Prostate gland (tissue), 2 donors: ENCODE data around the gene AANAT. TPM values are rescaled to one million over a fixed set of nuclear protein-coding genes. Genes with fewer than 3 reads are reported as not detected.

Experiments used
- DNase-seq: peaks from one replicate; pipeline ENCODE4 v3.0.0-alpha.2; 2019; ENCODE audit warnings: low spot score
- H3K27ac ChIP-seq, 2 donors: fragments of 200-600 bp; sonication (generic); 2 replicates each; pipeline ENCODE4 v1.5.1; 2017 to 2019
- H3K27me3 ChIP-seq: fragments of 200-600 bp; sonication (generic); replicated peaks from 2 replicates; pipeline ENCODE4 v1.5.1; 2019; ENCODE audit not compliant: insufficient read depth
- H3K36me3 ChIP-seq, 2 donors: fragments of 200-600 bp; sonication (generic); 1 replicate in 1 of 2; 2 replicates in 1 of 2; pipeline versions ENCODE4 v1.5.1 to v1.8.1; 2017 to 2019
- H3K4me1 ChIP-seq: fragments of 200-600 bp; sonication (generic); replicated peaks from 2 replicates; pipeline ENCODE4 v1.5.1; 2019
- H3K4me3 ChIP-seq, 2 donors: fragments of 200-600 bp; sonication (generic); 2 replicates each; pipeline ENCODE4 v1.5.1; 2017 to 2019
- H3K9me3 ChIP-seq: fragments of 200-600 bp; sonication (generic); 2 replicates; pipeline ENCODE4 v1.5.1; 2017
- CTCF ChIP-seq, 4 experiments: fragments of 200-600 bp in 2 of 4; fragments of 450-650 bp in 2 of 4; sonication (generic) in 2 of 4; IDR thresholded peaks; 1 replicate in 3 of 4; 2 replicates in 1 of 4; pipeline ENCODE4 v1.5.1; 2016 to 2019; ENCODE audit warnings: antibody characterized with exemption in 4 of 4, mild to moderate bottlenecking in 2 of 4, moderate library complexity in 2 of 4
- POLR2A ChIP-seq: fragments of 450-650 bp; IDR thresholded peaks from one replicate; pipeline ENCODE4 v1.6.1; 2016; ENCODE audit warnings: antibody characterized with exemption, mild to moderate bottlenecking
- POLR2AphosphoS5 ChIP-seq: sonication (generic); formaldehyde crosslinking; IDR thresholded peaks from one replicate; pipeline ENCODE4 v1.6.1; 2017; ENCODE audit warnings: antibody characterized with exemption
- WGBS: methylation state at CpG from one replicate; pipeline ENCODE4 v1.1.5; 2018; 5-methylcytosine and 5-hydroxymethylcytosine counted together
- intact Hi-C: fragments of 100-400 bp; cut with DNase I; formaldehyde crosslinking; loops from one replicate; pipeline ENCODE4 v1.14.2; 2022
- total RNA-seq, 2 donors: library from RNA; depleted of rRNA; stranded (reverse); fragments of >200 nt; gene quantifications; one replicate each; pipeline ENCODE4 v1.1.0, GENCODE V29; 2016

Gene AANAT
- total RNA-seq, 2 donors from 2014 or later, result not detected

- DNase-seq, result no peak
Measured at GRCh38 chr17:76517638-76518038, 50.2 kb downstream of the AANAT start.

GRCh38 chr17:76519048-76519966 is 51.9 kb downstream of the AANAT start:
- Histone ChIP-seq H3K4me3 (no peak overlapping the region), H3K9me3 (no peaks in the 10 kb centered on the region), H3K27me3 (no peaks in the 10 kb centered on the region), H3K4me1 (no peaks in the 10 kb centered on the region), H3K27ac (no peak overlapping the region), H3K36me3 (no peaks in the 10 kb centered on the region)
- intact Hi-C loops, result no loop called here
- no peak for DNase-seq
- TF ChIP-seq CTCF (IDR thresholded peaks at IDR 0.05) (no peak), POLR2A (no peak), POLR2AphosphoS5 (no peak)
- 61% methylated on average over 15 of the region's 15 CpGs for WGBS

More at GRCh38 chr17:76517638-76518038, 50.2 kb downstream of the AANAT start:
- intact Hi-C loops, result no loop called here
- Histone ChIP-seq H3K27ac (no peak overlapping the region), H3K27me3 (no peaks in the 10 kb centered on the region), H3K9me3 (no peaks in the 10 kb centered on the region), H3K4me3 (no peak overlapping the region), H3K36me3 (no peaks in the 10 kb centered on the region), H3K4me1 (no peaks in the 10 kb centered on the region)
- TF ChIP-seq POLR2AphosphoS5 (no peak), POLR2A (no peak), CTCF (IDR thresholded peaks at IDR 0.05) (no peak)
- 87% methylated on average over 11 of the region's 11 CpGs for WGBS

Other genes with a start within 250 kb of the AANAT start
- 10 to 100 TPM in 1 of 2 donors, 1 to 10 TPM in 1; 1.6 to 47.5 TPM for gene RNF157, start 227.1 kb upstream of the AANAT start, total RNA-seq
- 10 to 100 TPM; 19.4 to 19.7 TPM for gene UBALD2, start 202.3 kb upstream of the AANAT start, total RNA-seq
- 1 to 10 TPM; 3.1 to 9.8 TPM for gene QRICH2, start 159.3 kb upstream of the AANAT start, total RNA-seq
- gene PRPSAP1, start 113.7 kb upstream of the AANAT start, total RNA-seq, result 100 to 1,000 TPM in 1 of 2 donors, 10 to 100 TPM in 1; 51.5 to 115 TPM
- gene SPHK1, start 83.0 kb upstream of the AANAT start, total RNA-seq, result 10 to 100 TPM in 1 of 2 donors, 1 to 10 TPM in 1; 6.6 to 34.1 TPM
- 10 to 100 TPM; 19.9 to 39.8 TPM for gene UBE2O, start 14.5 kb upstream of the AANAT start, total RNA-seq
- 10 to 100 TPM; 29.9 to 31.1 TPM for gene RHBDF2, start 33.8 kb downstream of the AANAT start, total RNA-seq
- 10 to 100 TPM in 1 of 2 donors, 1 to 10 TPM in 1; 7.0 to 13.8 TPM for gene CYGB, start 70.1 kb downstream of the AANAT start, total RNA-seq
- gene PRCD, start 72.4 kb downstream of the AANAT start, total RNA-seq, result under 1 TPM; 0.36 to 0.85 TPM
- 10 to 100 TPM; 21.0 to 23.1 TPM for gene ST6GALNAC2, start 118.3 kb downstream of the AANAT start, total RNA-seq
- 10 to 100 TPM in 1 of 2 donors, 1 to 10 TPM in 1; 8.4 to 27.2 TPM for gene ST6GALNAC1, start 176.2 kb downstream of the AANAT start, total RNA-seq
- 100 to 1,000 TPM in 1 of 2 donors, 10 to 100 TPM in 1; 76.1 to 285 TPM for gene MXRA7, start 243.4 kb downstream of the AANAT start, total RNA-seq